Glutamatergic neuron (in vitro differentiated cells): Measurements from ENCODE around the gene VPS72. TPM values are rescaled to one million over a fixed set of nuclear protein-coding genes. Genes with fewer than 3 reads are reported as not detected.

Experiments
- DNase-seq: peaks from one replicate; pipeline ENCODE4 v3.0.0; 2022
- H3K27ac Mint-ChIP-seq: one replicate; pipeline ENCODE4 v1.8.0; 2020; ENCODE audit warnings: mild to moderate bottlenecking, mixed read lengths, inconsistent platforms; ENCODE audit not compliant: unreplicated experiment
- H3K27me3 Mint-ChIP-seq: one replicate; pipeline ENCODE4 v1.8.0; 2020; ENCODE audit warnings: mild to moderate bottlenecking, moderate library complexity, mixed read lengths, inconsistent platforms; ENCODE audit not compliant: unreplicated experiment
- H3K36me3 Mint-ChIP-seq: one replicate; pipeline ENCODE4 v1.8.0; 2020; ENCODE audit warnings: mild to moderate bottlenecking, mixed read lengths, inconsistent platforms; ENCODE audit not compliant: unreplicated experiment
- H3K4me1 Mint-ChIP-seq: one replicate; pipeline ENCODE4 v1.8.0; 2020; ENCODE audit warnings: mild to moderate bottlenecking, low read depth, mixed read lengths, inconsistent platforms; ENCODE audit not compliant: unreplicated experiment
- H3K4me3 Mint-ChIP-seq: one replicate; pipeline ENCODE4 v1.8.0; 2020; ENCODE audit warnings: mild to moderate bottlenecking, mixed read lengths, inconsistent platforms; ENCODE audit not compliant: unreplicated experiment
- H3K9me3 Mint-ChIP-seq: one replicate; pipeline ENCODE4 v1.8.0; 2020; ENCODE audit warnings: mild to moderate bottlenecking, moderate library complexity, mixed read lengths, inconsistent platforms; ENCODE audit not compliant: unreplicated experiment
- long read RNA-seq: library from polyadenylated mRNA; unstranded; transcript quantifications from one replicate; pipeline ENCODE4 v2.0.0, GENCODE V29; 2020; ENCODE audit not compliant: unreplicated experiment
- total RNA-seq: library from RNA; stranded (reverse); fragmentation: NEBNext Ultra II Directional; extraction: Animal tissue kit (Norgen Biotek cat#: 25700); gene quantifications from one replicate; pipeline ENCODE4 v1.2.1, GENCODE V29; 2021; ENCODE audit not compliant: unreplicated experiment
- TF ChIP-seq, protein P1 (sequence below): fragments of 200-600 bp; sonication (generic); IDR thresholded peaks from one replicate; pipeline ENCODE4 v1.5.0; 2021; ENCODE audit not compliant: partially characterized antibody, unreplicated experiment

Gene VPS72, protein sequence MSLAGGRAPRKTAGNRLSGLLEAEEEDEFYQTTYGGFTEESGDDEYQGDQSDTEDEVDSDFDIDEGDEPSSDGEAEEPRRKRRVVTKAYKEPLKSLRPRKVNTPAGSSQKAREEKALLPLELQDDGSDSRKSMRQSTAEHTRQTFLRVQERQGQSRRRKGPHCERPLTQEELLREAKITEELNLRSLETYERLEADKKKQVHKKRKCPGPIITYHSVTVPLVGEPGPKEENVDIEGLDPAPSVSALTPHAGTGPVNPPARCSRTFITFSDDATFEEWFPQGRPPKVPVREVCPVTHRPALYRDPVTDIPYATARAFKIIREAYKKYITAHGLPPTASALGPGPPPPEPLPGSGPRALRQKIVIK
- 125 TPM for total RNA-seq
- long read RNA-seq, transcript VPS72-202 (6 exons, 1,527 nt): major isoform, 55 of 65 reads
- long read RNA-seq, partial matches to known transcripts: 0 of 65 reads
- long read RNA-seq, other reads (novel, unspliced or antisense): 10 of 65 reads

GRCh38 chr1:151189637-151190445, at the start of gene VPS72:
VPS72 (minus strand) TSS chr1:151190197; CDS start chr1:151190121, 76 bp downstream.
- DNase-seq: peak; percentile 87
- Mint-ChIP-seq H3K4me3 (peak within 1 kb of the TSS; percentile 100), H3K36me3 (no peaks in the 10 kb centered on the region), H3K27me3 (peaks cover 6% of the 10 kb centered on the region), H3K27ac (peak within 1 kb of the TSS; percentile 100), H3K4me1 (peaks cover 9% of the 10 kb centered on the region), H3K9me3 (peaks cover 7% of the 10 kb centered on the region)
- TF ChIP-seq, protein P1, sequence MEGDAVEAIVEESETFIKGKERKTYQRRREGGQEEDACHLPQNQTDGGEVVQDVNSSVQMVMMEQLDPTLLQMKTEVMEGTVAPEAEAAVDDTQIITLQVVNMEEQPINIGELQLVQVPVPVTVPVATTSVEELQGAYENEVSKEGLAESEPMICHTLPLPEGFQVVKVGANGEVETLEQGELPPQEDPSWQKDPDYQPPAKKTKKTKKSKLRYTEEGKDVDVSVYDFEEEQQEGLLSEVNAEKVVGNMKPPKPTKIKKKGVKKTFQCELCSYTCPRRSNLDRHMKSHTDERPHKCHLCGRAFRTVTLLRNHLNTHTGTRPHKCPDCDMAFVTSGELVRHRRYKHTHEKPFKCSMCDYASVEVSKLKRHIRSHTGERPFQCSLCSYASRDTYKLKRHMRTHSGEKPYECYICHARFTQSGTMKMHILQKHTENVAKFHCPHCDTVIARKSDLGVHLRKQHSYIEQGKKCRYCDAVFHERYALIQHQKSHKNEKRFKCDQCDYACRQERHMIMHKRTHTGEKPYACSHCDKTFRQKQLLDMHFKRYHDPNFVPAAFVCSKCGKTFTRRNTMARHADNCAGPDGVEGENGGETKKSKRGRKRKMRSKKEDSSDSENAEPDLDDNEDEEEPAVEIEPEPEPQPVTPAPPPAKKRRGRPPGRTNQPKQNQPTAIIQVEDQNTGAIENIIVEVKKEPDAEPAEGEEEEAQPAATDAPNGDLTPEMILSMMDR: no peak

GRCh38 chr1:151238467-151238739, 48.4 kb upstream of the VPS72 start:
- H3K9me3 Mint-ChIP-seq: peaks cover 2% of the 10 kb centered on the region
- peaks cover 14% of the 10 kb centered on the region for H3K4me1 Mint-ChIP-seq
- TF ChIP-seq, protein P1: no peak
- H3K36me3 Mint-ChIP-seq: no peaks in the 10 kb centered on the region
- no peak for DNase-seq
- peaks cover 5% of the 10 kb centered on the region for H3K27me3 Mint-ChIP-seq
- H3K27ac Mint-ChIP-seq: peak overlapping the region; percentile 97
- H3K4me3 Mint-ChIP-seq: peak overlapping the region; percentile 71

DNA sequence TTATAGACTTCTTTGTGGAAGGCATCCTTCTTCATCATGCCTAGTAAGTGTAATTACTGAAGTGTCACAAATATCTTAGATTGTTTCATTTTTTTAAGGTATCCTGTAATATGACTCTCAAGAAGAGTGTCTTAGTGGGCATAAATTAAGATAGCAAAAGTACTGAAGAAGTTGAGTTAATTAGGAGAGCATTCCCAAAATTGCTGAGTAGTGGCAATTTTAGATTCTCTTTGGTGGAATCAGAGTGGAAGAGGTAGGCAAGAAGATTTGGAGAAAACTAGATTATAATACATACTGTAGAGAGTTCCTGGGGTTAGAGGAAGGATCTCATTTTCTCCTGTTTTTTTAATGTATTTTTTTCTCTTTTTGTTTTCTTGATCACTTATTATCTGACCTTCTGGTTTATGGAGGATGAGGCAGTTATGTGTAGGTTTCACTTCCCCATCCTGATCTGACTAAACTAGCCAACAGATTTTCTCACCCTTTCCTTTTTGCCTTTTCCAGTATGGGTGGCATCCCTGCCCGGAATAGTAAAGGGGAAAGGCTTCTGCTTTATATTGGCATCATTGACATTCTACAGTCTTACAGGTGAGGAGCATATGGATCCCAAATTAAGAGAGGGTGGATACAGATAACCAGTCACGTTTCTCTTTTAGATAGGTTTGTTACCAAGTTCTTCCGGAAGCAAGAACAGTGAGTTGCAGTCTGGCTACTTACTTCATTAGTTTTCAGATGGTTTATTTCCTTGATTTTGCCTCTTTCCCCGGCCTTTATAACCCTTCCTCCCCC, 47.9 kb upstream of the VPS72 start:
- peaks cover 5% of the 10 kb centered on the region for H3K27me3 Mint-ChIP-seq
- TF ChIP-seq, protein P1: no peak
- peaks cover 2% of the 10 kb centered on the region for H3K9me3 Mint-ChIP-seq
- peaks cover 14% of the 10 kb centered on the region for H3K4me1 Mint-ChIP-seq
- no peak for DNase-seq
- no peaks in the 10 kb centered on the region for H3K36me3 Mint-ChIP-seq
- H3K4me3 Mint-ChIP-seq: peak overlapping the region; percentile 71
- peak overlapping the region; percentile 97 for H3K27ac Mint-ChIP-seq

- Mint-ChIP-seq H3K36me3 (no peaks in the 10 kb centered on the region), H3K4me1 (peaks cover 13% of the 10 kb centered on the region), H3K27me3 (peaks cover 3% of the 10 kb centered on the region), H3K27ac (no peak overlapping the region), H3K4me3 (no peak overlapping the region), H3K9me3 (peaks cover 2% of the 10 kb centered on the region)
- TF ChIP-seq, protein P1: no peak
- DNase-seq: no peak
Measured at GRCh38 chr1:151235235-151235634, 45.2 kb upstream of the VPS72 start.
